Measurements from ENCODE around the gene PAX2. TPM values are rescaled to one million over a fixed set of nuclear protein-coding genes. Genes with fewer than 3 reads are reported as not detected.

PAX2 gene
- total RNA-seq, 1 donor from 2014 or later: not detected

DNA sequence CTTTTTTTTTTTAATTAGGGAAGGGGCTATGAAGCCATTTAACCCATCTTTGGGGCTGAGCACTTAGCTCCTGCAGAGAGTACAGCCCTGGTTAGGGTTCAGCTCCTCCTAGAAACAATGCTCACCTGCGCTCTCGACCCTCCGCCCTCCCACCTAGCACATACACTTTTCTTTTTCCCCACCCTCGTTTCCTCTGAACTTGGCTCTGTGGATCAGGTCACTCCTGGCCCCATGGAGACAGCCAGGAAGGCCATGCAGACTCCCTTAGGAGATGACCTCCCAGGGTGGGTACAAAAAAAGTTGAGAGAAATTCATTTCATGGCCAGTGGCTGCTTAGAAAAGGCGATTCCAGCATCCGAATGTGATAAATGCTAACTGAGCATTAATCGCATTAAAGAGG, 15.8 kb downstream of the PAX2 start:
- peaks cover 55% of the 10 kb centered on the region for H3K27me3 ChIP-seq (ENCODE audit: low read depth)
- H3K27ac ChIP-seq: no peak overlapping the region
- H3K36me3 ChIP-seq: no peaks in the 10 kb centered on the region
- H3K4me1 ChIP-seq: no peaks in the 10 kb centered on the region
- no peak overlapping the region for H3K4me3 ChIP-seq
- TF ChIP-seq, protein P1, sequence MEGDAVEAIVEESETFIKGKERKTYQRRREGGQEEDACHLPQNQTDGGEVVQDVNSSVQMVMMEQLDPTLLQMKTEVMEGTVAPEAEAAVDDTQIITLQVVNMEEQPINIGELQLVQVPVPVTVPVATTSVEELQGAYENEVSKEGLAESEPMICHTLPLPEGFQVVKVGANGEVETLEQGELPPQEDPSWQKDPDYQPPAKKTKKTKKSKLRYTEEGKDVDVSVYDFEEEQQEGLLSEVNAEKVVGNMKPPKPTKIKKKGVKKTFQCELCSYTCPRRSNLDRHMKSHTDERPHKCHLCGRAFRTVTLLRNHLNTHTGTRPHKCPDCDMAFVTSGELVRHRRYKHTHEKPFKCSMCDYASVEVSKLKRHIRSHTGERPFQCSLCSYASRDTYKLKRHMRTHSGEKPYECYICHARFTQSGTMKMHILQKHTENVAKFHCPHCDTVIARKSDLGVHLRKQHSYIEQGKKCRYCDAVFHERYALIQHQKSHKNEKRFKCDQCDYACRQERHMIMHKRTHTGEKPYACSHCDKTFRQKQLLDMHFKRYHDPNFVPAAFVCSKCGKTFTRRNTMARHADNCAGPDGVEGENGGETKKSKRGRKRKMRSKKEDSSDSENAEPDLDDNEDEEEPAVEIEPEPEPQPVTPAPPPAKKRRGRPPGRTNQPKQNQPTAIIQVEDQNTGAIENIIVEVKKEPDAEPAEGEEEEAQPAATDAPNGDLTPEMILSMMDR (IDR thresholded peaks at IDR 0.05): no peak
- H3K9me3 ChIP-seq: no peaks in the 10 kb centered on the region
- DNase-seq (no peak), ATAC-seq (no peak)
- intact Hi-C loops (cut with DNase I): no loop called here

DNA sequence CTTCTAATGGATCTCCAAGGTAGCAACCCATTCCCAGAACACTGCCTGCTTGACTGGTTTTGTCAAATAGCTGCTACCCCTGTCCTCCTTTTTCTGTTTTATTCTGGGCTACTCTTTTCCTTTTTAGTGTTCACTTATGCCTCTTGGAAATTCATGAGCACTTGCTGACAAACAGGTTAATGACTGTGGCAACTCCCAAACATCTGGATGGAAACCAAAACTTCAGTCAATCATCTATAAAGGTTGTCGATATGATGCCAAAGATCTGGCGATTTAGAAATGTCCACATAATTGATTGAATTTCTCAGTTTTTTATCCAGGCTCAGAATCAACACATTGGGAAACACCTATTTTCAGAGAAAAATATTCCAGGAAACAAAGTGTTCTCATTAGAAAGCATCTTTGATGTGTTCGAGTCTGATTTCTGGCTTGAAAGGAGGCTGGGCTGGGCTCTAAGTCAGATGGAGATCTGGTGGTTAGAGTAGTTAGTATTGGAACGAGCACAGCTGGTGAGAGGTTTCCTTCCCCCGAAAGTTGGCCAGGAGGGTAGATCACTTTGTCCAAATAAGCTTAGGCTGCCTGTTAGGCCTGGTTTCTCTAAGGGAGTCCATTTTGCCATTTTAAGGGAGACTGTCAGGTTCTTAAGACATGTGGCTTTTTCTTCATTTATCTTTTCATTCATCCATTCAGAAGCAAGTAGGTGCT, 17.8 kb downstream of the PAX2 start:
- intact Hi-C loops (cut with DNase I): no loop called here
- no peak overlapping the region for H3K27ac ChIP-seq
- no peak for DNase-seq
- H3K4me1 ChIP-seq: no peaks in the 10 kb centered on the region
- H3K4me3 ChIP-seq: no peak overlapping the region
- H3K9me3 ChIP-seq: no peaks in the 10 kb centered on the region
- TF ChIP-seq, protein P1 (IDR thresholded peaks at IDR 0.05): no peak
- no peaks in the 10 kb centered on the region for H3K36me3 ChIP-seq
- no peak for ATAC-seq
- peaks cover 59% of the 10 kb centered on the region for H3K27me3 ChIP-seq (ENCODE audit: low read depth)

DNA sequence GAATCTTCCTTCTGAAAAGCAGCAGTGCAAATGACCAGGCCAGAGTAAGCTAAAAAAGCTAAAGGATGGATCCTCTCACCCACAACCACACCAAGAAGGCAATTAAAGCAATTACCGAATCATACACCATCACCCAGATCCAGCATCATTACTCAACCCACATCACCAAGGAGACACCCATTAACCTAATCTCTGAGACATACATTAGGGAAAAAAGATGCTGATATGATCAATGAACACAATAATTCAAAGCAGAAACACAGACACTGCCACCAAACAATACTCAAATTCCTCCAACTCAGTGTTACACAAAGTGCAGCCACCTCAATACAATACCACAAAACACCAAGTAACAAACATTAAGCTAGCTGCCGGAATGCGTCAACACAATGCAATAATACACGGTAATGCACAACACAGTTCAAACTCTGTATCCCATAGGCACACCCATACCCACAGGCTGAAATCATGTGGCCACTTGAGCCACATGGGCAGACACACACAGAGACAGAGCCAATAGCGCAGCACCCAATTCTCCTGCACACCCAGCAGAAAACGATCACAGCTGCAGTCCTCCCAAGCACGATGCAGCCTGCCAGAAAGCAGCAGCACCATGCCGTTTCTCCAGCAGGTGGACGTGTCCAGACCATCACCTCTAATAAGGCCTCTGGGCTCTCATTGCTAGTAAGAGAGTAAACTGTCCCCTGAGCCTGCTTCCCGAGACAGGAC, 21.5 kb downstream of the PAX2 start:
- DNase-seq: no peak
- peaks cover 43% of the 10 kb centered on the region for H3K27me3 ChIP-seq (ENCODE audit: low read depth)
- TF ChIP-seq, protein P1 (IDR thresholded peaks at IDR 0.05): no peak

DNA sequence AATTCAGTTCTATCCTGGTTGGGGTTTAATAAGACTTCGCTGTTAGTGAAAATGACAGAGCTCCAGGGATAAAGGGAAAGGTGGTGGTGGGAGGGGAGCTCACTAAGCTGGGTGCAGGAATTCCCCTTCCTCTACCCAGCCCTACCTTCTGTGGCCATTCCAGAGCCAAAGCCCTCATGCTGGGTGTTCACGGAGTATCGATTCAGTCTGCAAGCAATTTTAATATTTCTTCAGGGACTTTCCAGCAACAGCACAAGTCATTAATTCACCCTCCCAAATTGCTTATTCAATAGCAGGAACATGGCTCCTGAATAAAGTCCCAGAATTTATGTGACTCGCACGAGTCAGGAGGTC, 22.0 kb downstream of the PAX2 start:
- intact Hi-C loops (cut with DNase I): no loop called here
- TF ChIP-seq, protein P1 (IDR thresholded peaks at IDR 0.05): no peak
- H3K9me3 ChIP-seq: no peaks in the 10 kb centered on the region
- ATAC-seq: no peak
- no peaks in the 10 kb centered on the region for H3K4me1 ChIP-seq
- H3K36me3 ChIP-seq: no peaks in the 10 kb centered on the region
- H3K27ac ChIP-seq: no peak overlapping the region
- DNase-seq: no peak
- peaks cover 41% of the 10 kb centered on the region for H3K27me3 ChIP-seq (ENCODE audit: low read depth)
- H3K4me3 ChIP-seq: no peak overlapping the region

More for the DNA sequence above, 21.5 kb downstream of the PAX2 start:
- intact Hi-C loops (cut with DNase I): no loop called here
- no peak for ATAC-seq
- H3K4me3 ChIP-seq: no peak overlapping the region
- no peak overlapping the region for H3K27ac ChIP-seq
- H3K36me3 ChIP-seq: no peaks in the 10 kb centered on the region
- no peaks in the 10 kb centered on the region for H3K4me1 ChIP-seq
- H3K9me3 ChIP-seq: no peaks in the 10 kb centered on the region

DNA sequence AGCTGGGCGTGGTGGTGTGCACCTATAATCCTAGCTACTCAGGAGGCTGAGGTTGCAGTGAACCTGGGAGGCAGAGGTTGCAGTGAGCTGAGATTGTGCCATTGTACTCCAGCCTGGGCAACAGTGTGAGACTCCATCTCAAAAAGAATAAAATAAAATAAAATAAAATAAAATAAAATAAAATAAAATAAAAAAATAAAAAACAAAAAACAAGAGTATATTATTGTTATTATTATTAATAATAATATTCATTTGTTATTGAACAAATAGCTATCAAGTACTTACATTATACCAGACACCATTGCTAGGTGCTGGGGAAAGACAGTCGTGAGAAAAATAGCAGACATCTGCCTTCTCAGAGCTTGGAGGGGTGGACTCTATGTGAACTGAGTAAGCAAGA, 24.1 kb downstream of the PAX2 start:
- no peaks in the 10 kb centered on the region for H3K36me3 ChIP-seq
- H3K27me3 ChIP-seq (ENCODE audit: low read depth): peaks cover 54% of the 10 kb centered on the region
- no peaks in the 10 kb centered on the region for H3K4me1 ChIP-seq
- H3K9me3 ChIP-seq: no peaks in the 10 kb centered on the region
- intact Hi-C loops (cut with DNase I): no loop called here
- no peak overlapping the region for H3K27ac ChIP-seq
- H3K4me3 ChIP-seq: no peak overlapping the region
- DNase-seq: no peak
- TF ChIP-seq, protein P1 (IDR thresholded peaks at IDR 0.05): no peak
- ATAC-seq: no peak

All from lower lobe of right lung (tissue), 2 donors.